ENCODE results near the gene DTNBP1.

DNA sequence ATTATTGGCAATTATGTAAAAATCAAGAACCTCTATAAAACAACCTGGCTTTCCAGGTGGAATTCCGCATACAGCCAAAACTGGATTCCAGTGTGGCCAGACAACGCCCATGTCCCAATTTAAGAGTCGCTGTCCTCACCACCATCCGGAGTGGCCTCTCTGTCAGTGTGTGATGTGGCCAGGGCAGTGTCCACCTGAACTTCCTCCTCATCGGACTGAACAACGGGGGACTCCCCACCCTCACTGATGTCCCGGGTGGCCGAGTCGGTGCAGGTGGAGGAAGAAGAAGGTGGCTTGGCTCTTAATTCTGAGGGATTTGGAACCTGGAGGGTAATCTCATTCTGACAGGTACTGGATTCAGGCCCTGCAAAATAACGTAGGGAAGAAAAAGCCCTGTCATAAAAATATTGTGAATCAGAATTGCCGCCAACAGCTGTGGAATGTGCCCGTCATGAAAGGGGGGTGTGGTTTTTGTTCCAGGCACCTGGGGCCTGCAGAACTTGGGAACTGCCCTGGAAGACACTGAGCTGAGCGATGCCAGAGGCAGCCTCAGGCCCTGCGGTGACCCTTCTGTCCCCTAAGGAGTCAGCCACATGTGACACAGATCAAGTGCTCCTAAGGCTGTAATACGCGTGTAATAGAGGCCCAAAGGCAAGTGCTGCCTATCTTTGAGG is 139.8 kb downstream of the DTNBP1 start:
- TF ChIP-seq EZH2 (IDR thresholded peaks at IDR 0.05; ENCODE audit: insufficient read depth, poor library complexity, severe bottlenecking), result no peak
- TF ChIP-seq EZH2phosphoT487 (IDR thresholded peaks at IDR 0.05; ENCODE audit: insufficient read depth, low read depth), result no peak

Data from GM23248 (cell line).